Subcutaneous adipose tissue (tissue), 4 donors: ENCODE data around the gene PNMA8B. TPM values are rescaled to one million over a fixed set of nuclear protein-coding genes. Genes with fewer than 3 reads are reported as not detected.

Source experiments
- CTCF ChIP-seq: fragments of 450-650 bp; IDR thresholded peaks from one replicate; pipeline ENCODE4 v1.5.1; 2016; ENCODE audit warnings: low read depth, mild to moderate bottlenecking, control low read depth, antibody characterized with exemption, moderate library complexity
- total RNA-seq, 4 donors: library from RNA; depleted of rRNA; stranded (reverse); fragments of >200 nt; gene quantifications; one replicate each; pipeline ENCODE4 v1.1.0, GENCODE V29; 2016

PNMA8B gene
- 1 to 10 TPM in 3 of 4 donors, under 1 TPM in 1; 0.49 to 4.3 (median 2.2) TPM for total RNA-seq

- no peak for TF ChIP-seq CTCF
Observed at GRCh38 chr19:46495786-46496099, at the start of gene PNMA8B. PNMA8B (minus strand) TSS chr19:46495867; CDS start chr19:46495465, 402 bp downstream.

- TF ChIP-seq CTCF = no peak
Observed at GRCh38 chr19:46544651-46545050, 49.0 kb upstream of the PNMA8B start.

- no peak for TF ChIP-seq CTCF
Observed at GRCh38 chr19:46542428-46543230, 47.0 kb upstream of the PNMA8B start.

GRCh38 chr19:46537136-46538097 is 41.8 kb upstream of the PNMA8B start:
- no peak for TF ChIP-seq CTCF

GRCh38 chr19:46536391-46536790 is 40.7 kb upstream of the PNMA8B start:
- TF ChIP-seq CTCF = no peak

- TF ChIP-seq CTCF = no peak
Observed at GRCh38 chr19:46533621-46534081, 38.0 kb upstream of the PNMA8B start.

- no peak for TF ChIP-seq CTCF
Observed at GRCh38 chr19:46533078-46533620, 37.5 kb upstream of the PNMA8B start.
